Measurements from ENCODE around the gene COL9A1.

Gene COL9A1

DNA sequence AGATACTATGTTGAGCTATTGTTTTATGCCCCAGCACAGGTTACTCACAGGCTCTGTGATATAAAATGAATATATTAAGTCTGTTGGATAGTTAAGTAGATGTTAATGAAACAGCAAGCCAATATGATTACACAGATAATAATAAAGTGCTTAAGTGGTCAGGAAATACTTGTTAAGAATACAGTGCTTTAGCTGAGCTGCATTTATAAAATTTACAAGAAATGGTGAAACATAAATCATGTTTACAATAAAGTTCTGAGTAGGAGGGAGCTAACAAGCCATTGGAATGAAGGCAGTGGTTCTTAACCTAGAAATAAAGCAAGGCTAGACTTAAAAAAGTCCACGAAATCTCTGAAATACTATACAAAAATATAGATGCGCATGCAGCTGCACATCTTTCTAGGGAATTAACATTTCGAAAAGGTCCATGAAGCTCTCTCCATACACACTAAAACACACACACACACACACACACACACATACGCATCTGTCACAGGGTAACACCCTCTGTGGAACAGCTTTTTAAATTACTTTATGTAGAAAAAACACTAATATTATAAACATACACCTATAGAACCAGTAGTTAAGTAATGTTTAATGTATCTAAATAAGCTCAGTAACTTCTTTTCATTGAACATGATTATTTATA is 87.3 kb downstream of the COL9A1 start:
- DNase-seq (no peak), ATAC-seq (ENCODE audit: insufficient read depth, low read depth) (no peak)
- no peaks in the 10 kb centered on the region for H3K36me3 ChIP-seq (ENCODE audit: insufficient read depth, low read length)
- no peaks in the 10 kb centered on the region for H4K20me1 ChIP-seq (ENCODE audit: insufficient read depth, low read length)
- H3K4me2 ChIP-seq (ENCODE audit: insufficient read depth, low read length), result no peak overlapping the region
- no peaks in the 10 kb centered on the region for H3K4me1 ChIP-seq (ENCODE audit: insufficient read depth, low read length)
- no peaks in the 10 kb centered on the region for H3K79me2 ChIP-seq (ENCODE audit: insufficient read depth, low read length)
- H3K9ac ChIP-seq (ENCODE audit: low read depth, low read length), result no peak overlapping the region
- no peak overlapping the region for H3K4me3 ChIP-seq (ENCODE audit: low read depth in 1 of 2, low read length in 2 of 2)
- H2AFZ ChIP-seq (ENCODE audit: low read depth, low read length), result no peak overlapping the region
- H3K9me3 ChIP-seq (ENCODE audit: insufficient read depth, low read length, severe bottlenecking), result no peaks in the 10 kb centered on the region
- no peaks in the 10 kb centered on the region for H3K27me3 ChIP-seq (ENCODE audit: insufficient read depth, low read length, poor library complexity)
- H3K27ac ChIP-seq (ENCODE audit: low read length), result no peak overlapping the region
- TF ChIP-seq EZH2 (IDR thresholded peaks at IDR 0.05; ENCODE audit: borderline replicate concordance, low read depth, low read length, severe bottlenecking), result no peak
- TF ChIP-seq, protein P1, sequence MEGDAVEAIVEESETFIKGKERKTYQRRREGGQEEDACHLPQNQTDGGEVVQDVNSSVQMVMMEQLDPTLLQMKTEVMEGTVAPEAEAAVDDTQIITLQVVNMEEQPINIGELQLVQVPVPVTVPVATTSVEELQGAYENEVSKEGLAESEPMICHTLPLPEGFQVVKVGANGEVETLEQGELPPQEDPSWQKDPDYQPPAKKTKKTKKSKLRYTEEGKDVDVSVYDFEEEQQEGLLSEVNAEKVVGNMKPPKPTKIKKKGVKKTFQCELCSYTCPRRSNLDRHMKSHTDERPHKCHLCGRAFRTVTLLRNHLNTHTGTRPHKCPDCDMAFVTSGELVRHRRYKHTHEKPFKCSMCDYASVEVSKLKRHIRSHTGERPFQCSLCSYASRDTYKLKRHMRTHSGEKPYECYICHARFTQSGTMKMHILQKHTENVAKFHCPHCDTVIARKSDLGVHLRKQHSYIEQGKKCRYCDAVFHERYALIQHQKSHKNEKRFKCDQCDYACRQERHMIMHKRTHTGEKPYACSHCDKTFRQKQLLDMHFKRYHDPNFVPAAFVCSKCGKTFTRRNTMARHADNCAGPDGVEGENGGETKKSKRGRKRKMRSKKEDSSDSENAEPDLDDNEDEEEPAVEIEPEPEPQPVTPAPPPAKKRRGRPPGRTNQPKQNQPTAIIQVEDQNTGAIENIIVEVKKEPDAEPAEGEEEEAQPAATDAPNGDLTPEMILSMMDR (IDR thresholded peaks at IDR 0.05; ENCODE audit: borderline replicate concordance, extremely low read depth, low read length, poor library complexity, severe bottlenecking), result no peak

DNA sequence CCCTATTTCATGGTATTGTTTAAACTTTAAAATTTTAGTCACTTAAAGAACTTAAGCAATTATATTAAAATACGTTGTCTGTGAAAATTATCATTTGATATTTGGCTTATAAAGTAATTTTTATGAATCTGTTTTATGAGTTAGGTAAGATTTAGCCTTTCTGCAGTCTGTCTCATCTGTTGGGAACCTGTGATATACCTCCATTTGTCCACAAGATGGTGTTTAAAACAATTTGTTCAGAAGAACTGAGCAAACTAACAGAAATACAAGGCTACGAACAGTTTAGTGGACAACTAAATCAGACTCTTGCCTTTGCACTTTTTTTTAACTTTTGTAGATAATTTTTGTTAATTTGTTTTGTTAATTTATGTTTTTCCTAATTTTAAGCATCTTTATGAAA is 92.4 kb downstream of the COL9A1 start:
- no peak overlapping the region for H3K27ac ChIP-seq (ENCODE audit: low read length)
- H2AFZ ChIP-seq (ENCODE audit: low read depth, low read length), result no peak overlapping the region
- no peaks in the 10 kb centered on the region for H3K27me3 ChIP-seq (ENCODE audit: insufficient read depth, low read length, poor library complexity)
- H3K4me2 ChIP-seq (ENCODE audit: insufficient read depth, low read length), result no peak overlapping the region
- H3K9me3 ChIP-seq (ENCODE audit: insufficient read depth, low read length, severe bottlenecking), result no peaks in the 10 kb centered on the region
- no peak overlapping the region for H3K9ac ChIP-seq (ENCODE audit: low read depth, low read length)
- DNase-seq (no peak), ATAC-seq (ENCODE audit: insufficient read depth, low read depth) (no peak)
- H3K4me3 ChIP-seq (ENCODE audit: low read depth in 1 of 2, low read length in 2 of 2), result no peak overlapping the region
- TF ChIP-seq EZH2 (IDR thresholded peaks at IDR 0.05; ENCODE audit: borderline replicate concordance, low read depth, low read length, severe bottlenecking), result no peak
- TF ChIP-seq, protein P1 (IDR thresholded peaks at IDR 0.05; ENCODE audit: borderline replicate concordance, extremely low read depth, low read length, poor library complexity, severe bottlenecking), result peak; percentile 28
- no peaks in the 10 kb centered on the region for H3K36me3 ChIP-seq (ENCODE audit: insufficient read depth, low read length)
- H3K4me1 ChIP-seq (ENCODE audit: insufficient read depth, low read length), result no peaks in the 10 kb centered on the region
- no peaks in the 10 kb centered on the region for H4K20me1 ChIP-seq (ENCODE audit: insufficient read depth, low read length)
- no peaks in the 10 kb centered on the region for H3K79me2 ChIP-seq (ENCODE audit: insufficient read depth, low read length)

DNA sequence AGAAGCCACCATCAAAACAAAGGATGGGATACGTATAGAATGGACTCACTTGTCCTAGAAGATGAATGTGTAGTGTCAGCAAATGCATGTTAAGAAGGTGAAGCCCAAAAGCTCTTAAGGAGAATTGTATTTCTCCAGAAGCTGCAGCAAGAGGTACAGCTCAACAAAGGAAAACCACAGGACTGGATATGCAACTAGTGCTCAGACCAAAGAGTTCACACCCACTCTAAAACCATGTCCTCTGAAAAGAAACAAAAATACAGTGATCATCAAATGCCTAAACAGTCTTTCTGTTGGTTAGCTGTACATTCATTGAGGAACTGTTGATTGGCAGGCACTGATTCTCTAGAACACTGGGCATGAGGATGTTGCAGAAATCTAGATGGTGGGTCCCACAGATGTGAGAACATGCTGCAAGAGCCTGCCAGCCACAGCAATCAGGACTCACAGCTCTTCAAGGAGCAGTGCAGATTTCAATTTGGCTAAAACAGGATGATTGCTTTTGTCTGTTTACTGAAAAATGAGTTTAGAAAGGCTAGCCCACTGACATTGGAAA is 94.6 kb downstream of the COL9A1 start:
- Histone ChIP-seq H3K4me3 (ENCODE audit: low read depth in 1 of 2, low read length in 2 of 2) (no peak overlapping the region), H3K4me2 (ENCODE audit: insufficient read depth, low read length) (no peak overlapping the region)
- DNase-seq, result no peak

More for the DNA sequence above, 94.6 kb downstream of the COL9A1 start:
- no peaks in the 10 kb centered on the region for H4K20me1 ChIP-seq (ENCODE audit: insufficient read depth, low read length)
- H3K9ac ChIP-seq (ENCODE audit: low read depth, low read length), result no peak overlapping the region
- TF ChIP-seq EZH2 (IDR thresholded peaks at IDR 0.05; ENCODE audit: borderline replicate concordance, low read depth, low read length, severe bottlenecking), result no peak
- TF ChIP-seq, protein P1 (IDR thresholded peaks at IDR 0.05; ENCODE audit: borderline replicate concordance, extremely low read depth, low read length, poor library complexity, severe bottlenecking), result no peak
- no peak overlapping the region for H3K27ac ChIP-seq (ENCODE audit: low read length)
- H2AFZ ChIP-seq (ENCODE audit: low read depth, low read length), result no peak overlapping the region
- H3K27me3 ChIP-seq (ENCODE audit: insufficient read depth, low read length, poor library complexity), result no peaks in the 10 kb centered on the region
- H3K9me3 ChIP-seq (ENCODE audit: insufficient read depth, low read length, severe bottlenecking), result no peaks in the 10 kb centered on the region
- ATAC-seq (ENCODE audit: insufficient read depth, low read depth), result no peak
- H3K4me1 ChIP-seq (ENCODE audit: insufficient read depth, low read length), result no peaks in the 10 kb centered on the region
- H3K36me3 ChIP-seq (ENCODE audit: insufficient read depth, low read length), result no peaks in the 10 kb centered on the region
- no peaks in the 10 kb centered on the region for H3K79me2 ChIP-seq (ENCODE audit: insufficient read depth, low read length)
